Activated CD8-positive, alpha-beta T cell treated with anti-CD3 and anti-CD28 coated beads for 36 hours (primary cell): ENCODE results near the gene DAPK2. TPM values are rescaled to one million over a fixed set of nuclear protein-coding genes. Genes with fewer than 3 reads are reported as not detected.

Experiments used
- ATAC-seq: fragments of 200-7000 bp; cut with Tn5 transposase; one replicate; pipeline ENCODE4 v1.10.0; 2021; ENCODE audit warnings: mild to moderate bottlenecking, moderate library complexity
- CTCF ChIA-PET: fragments of 350-600 bp; sonication (Branson Sonifier 250); formaldehyde crosslinking; loops from one replicate; lab custom pipeline; 2021; ENCODE audit warnings: antibody characterized with exemption; lab: Charles Lee
- POLR2A ChIA-PET: fragments of 350-600 bp; sonication (Branson Sonifier 250); formaldehyde crosslinking; loops from one replicate; lab custom pipeline; 2021; ENCODE audit warnings: antibody characterized with exemption; lab: Charles Lee
- DNase-seq: peaks from one replicate; pipeline ENCODE4 v3.0.0-alpha.2; 2020
- H3K27ac Mint-ChIP-seq: one replicate; pipeline ENCODE4 v1.8.0; 2021; ENCODE audit warnings: mild to moderate bottlenecking, mixed read lengths
- H3K27me3 Mint-ChIP-seq: one replicate; pipeline ENCODE4 v1.8.0; 2021; ENCODE audit warnings: mixed read lengths
- H3K36me3 Mint-ChIP-seq: one replicate; pipeline ENCODE4 v1.8.0; 2021; ENCODE audit warnings: low read depth, mixed read lengths
- H3K4me1 Mint-ChIP-seq: one replicate; pipeline ENCODE4 v1.8.0; 2021; ENCODE audit warnings: low read depth, mixed read lengths
- H3K4me3 Mint-ChIP-seq: one replicate; pipeline ENCODE4 v1.8.0; 2021; ENCODE audit warnings: mild to moderate bottlenecking, moderate library complexity, mixed read lengths
- H3K9me3 Mint-ChIP-seq: one replicate; pipeline ENCODE4 v1.8.0; 2021; ENCODE audit warnings: mixed read lengths
- CTCF ChIP-seq: fragments of 200-600 bp; IDR thresholded peaks from one replicate; pipeline ENCODE4 v1.8.0; 2022; ENCODE audit warnings: antibody characterized with exemption, mild to moderate bottlenecking
- intact Hi-C: fragments of 100-400 bp; cut with micrococcal nuclease; formaldehyde crosslinking; loops from one replicate; pipeline ENCODE4 v1.10.0; 2022
- total RNA-seq, 2 experiments: library from RNA; stranded (reverse); gene quantifications; one replicate each; pipeline ENCODE4 v1.2.3, GENCODE V29; 2021

The DAPK2 gene
- total RNA-seq, 2 experiments from 2014 or later: 1.2 to 1.5 TPM

GRCh38 chr15:63881431-63881830 lies 164.9 kb downstream of the DAPK2 start:
- H3K27ac Mint-ChIP-seq: no peak overlapping the region
- H3K4me1 Mint-ChIP-seq: peaks cover 4% of the 10 kb centered on the region
- ChIA-PET CTCF (interaction anchor here (2.2 to 2.6 kb wide), 3 partner anchors 9 to 64 kb away, joined by 7 to 10 read pairs (median 8); no protein-coding TSS in a partner anchor), POLR2A (no interaction called here)
- H3K27me3 Mint-ChIP-seq: no peaks in the 10 kb centered on the region
- H3K36me3 Mint-ChIP-seq: no peaks in the 10 kb centered on the region
- intact Hi-C loops: no loop called here
- H3K9me3 Mint-ChIP-seq: no peaks in the 10 kb centered on the region
- ATAC-seq (no peak), DNase-seq (no peak)
- no peak for TF ChIP-seq CTCF
- no peak overlapping the region for H3K4me3 Mint-ChIP-seq

DNA sequence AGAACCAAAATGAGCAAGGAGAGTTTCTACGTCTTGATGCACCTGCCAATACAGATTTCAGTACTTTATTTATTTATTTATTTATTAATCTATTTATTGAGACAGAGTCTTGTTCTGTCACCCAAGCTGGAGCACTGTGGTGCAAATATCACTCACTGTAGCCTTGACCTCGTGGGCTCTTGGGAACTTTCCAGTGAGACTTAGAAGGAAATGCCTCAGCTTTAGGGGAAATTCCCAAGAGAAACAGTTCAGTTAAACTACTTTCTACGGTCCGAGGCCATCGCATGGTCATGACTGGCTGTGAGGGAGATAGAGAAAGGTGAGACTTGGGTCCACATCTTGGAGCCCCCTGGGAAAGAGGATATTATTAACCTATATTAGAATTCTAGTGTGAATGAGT lies 165.5 kb downstream of the DAPK2 start:
- intact Hi-C loops: no loop called here
- Mint-ChIP-seq H3K27me3 (no peaks in the 10 kb centered on the region), H3K36me3 (no peaks in the 10 kb centered on the region), H3K9me3 (no peaks in the 10 kb centered on the region), H3K4me1 (peaks cover 4% of the 10 kb centered on the region), H3K4me3 (no peak overlapping the region), H3K27ac (no peak overlapping the region)
- ATAC-seq (no peak), DNase-seq (no peak)
- TF ChIP-seq CTCF: no peak
- ChIA-PET POLR2A (no interaction called here), CTCF (interaction anchor here (1.6 to 2.6 kb wide), 4 partner anchors 9 to 65 kb away, joined by 7 to 10 read pairs (median 8); no protein-coding TSS in a partner anchor)

DNA sequence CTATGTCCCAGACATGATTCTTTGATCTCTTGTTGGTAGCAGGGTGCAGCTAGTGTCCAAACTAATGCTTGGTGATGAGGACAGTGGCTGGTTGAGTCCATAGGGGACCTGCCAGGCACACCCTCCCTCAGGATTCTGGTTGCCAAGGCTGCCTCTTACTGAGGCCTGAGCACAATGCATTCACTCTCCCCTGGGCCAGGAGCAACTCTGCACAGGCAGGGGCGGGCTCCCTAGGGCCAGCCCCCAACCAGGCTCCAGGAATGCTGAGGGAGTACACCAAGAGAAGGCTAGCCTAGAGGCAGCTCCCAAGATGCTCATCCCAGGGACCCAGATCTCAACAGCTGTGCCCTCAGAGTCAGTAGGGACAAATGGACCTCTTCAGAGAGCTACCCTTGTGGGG lies 166.3 kb downstream of the DAPK2 start:
- Mint-ChIP-seq H3K4me1 (peaks cover 4% of the 10 kb centered on the region), H3K27me3 (no peaks in the 10 kb centered on the region), H3K36me3 (no peaks in the 10 kb centered on the region), H3K4me3 (no peak overlapping the region), H3K9me3 (no peaks in the 10 kb centered on the region), H3K27ac (no peak overlapping the region)
- DNase-seq: no peak
- no peak for ATAC-seq
- CTCF ChIA-PET: interaction anchor here (1.6 to 2.6 kb wide), 4 partner anchors 10 to 66 kb away, joined by 7 to 10 read pairs (median 8); no protein-coding TSS in a partner anchor
- intact Hi-C loops: no loop called here
- no peak for TF ChIP-seq CTCF
- POLR2A ChIA-PET: no interaction called here

DNA sequence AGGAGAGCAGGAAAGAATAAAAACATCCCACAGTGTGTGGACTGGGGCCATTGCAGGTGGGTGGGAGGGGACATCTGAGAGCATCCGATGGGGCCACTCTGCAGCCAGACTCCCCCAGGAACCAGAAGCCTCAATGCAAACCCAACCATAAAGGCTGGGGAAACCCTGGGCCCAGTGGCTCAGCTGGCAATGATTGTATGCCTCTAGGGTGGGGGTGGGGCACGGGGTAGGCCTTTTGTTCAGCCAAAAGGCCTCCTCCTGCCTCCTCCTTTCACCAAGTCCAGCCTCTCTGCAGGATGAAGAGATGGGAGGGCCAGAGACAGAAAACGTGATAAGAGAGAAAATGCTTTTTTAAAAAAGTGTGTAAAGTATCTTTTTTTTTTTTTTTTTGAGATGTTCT lies 167.1 kb downstream of the DAPK2 start:
- Mint-ChIP-seq H3K9me3 (no peaks in the 10 kb centered on the region), H3K27me3 (no peaks in the 10 kb centered on the region), H3K36me3 (no peaks in the 10 kb centered on the region), H3K27ac (no peak overlapping the region), H3K4me1 (peaks cover 4% of the 10 kb centered on the region), H3K4me3 (no peak overlapping the region)
- ChIA-PET CTCF (interaction anchor here (1.6 to 2.6 kb wide), 2 partner anchors 9 to 13 kb away, joined by 7 to 8 read pairs; no protein-coding TSS in a partner anchor), POLR2A (interaction anchor here (0.7 kb wide), 1 partner anchor 45 kb away, joined by 5 read pairs; the partner anchor contains the start of gene HERC1)
- intact Hi-C loops: no loop called here
- ATAC-seq (no peak), DNase-seq (no peak)
- no peak for TF ChIP-seq CTCF

DNA sequence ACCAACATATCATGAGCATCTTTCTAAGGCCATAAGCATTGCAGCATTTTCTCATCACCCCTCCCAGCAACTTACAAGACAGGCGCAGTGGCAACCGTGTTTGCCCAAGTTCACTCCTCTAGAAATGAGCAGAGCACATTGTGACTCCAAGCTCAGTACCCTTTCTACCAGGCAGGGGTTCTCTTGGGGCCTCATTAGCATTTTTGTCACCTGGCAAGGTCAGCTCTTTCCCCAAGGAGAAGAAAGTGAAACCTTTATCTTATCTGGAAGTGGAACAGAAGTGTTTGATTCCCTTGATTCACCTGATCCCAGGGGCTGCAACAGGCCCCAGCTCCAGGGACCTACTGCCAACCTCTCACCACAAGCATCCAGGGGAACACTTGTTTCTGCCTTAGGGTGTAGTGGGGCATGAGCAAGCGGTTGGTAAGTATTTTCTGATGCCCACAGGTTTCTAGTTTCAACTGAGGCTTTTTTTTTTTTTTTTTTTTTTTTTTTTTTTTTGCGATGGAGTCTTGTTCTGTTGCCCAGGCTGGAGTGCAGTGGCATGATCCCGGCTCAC lies 168.5 kb downstream of the DAPK2 start:
- DNase-seq (no peak), ATAC-seq (no peak)
- H3K27ac Mint-ChIP-seq: no peak overlapping the region
- H3K36me3 Mint-ChIP-seq: no peaks in the 10 kb centered on the region
- H3K9me3 Mint-ChIP-seq: peaks cover 5% of the 10 kb centered on the region
- ChIA-PET CTCF (no interaction called here), POLR2A (no interaction called here)
- peaks cover 4% of the 10 kb centered on the region for H3K4me1 Mint-ChIP-seq
- no peak for TF ChIP-seq CTCF
- no peaks in the 10 kb centered on the region for H3K27me3 Mint-ChIP-seq
- intact Hi-C loops: no loop called here
- H3K4me3 Mint-ChIP-seq: no peak overlapping the region
